H9 (cell line): ENCODE data around the gene BTBD1. TPM values are rescaled to one million over a fixed set of nuclear protein-coding genes. Genes with fewer than 3 reads are reported as not detected.

Source experiments
- DNase-seq: peaks from one replicate; pipeline ENCODE4 v3.0.0-alpha.2; 2017
- H2AFZ ChIP-seq: one replicate; pipeline ENCODE4 v1.6.1; 2013; ENCODE audit warnings: mild to moderate bottlenecking, low read length, control low read depth, moderate library complexity
- H2AK5ac ChIP-seq: 2 replicates; pipeline ENCODE4 v1.6.1; 2013; ENCODE audit warnings: low read length, control low read depth, mixed read lengths; ENCODE audit not compliant: insufficient read length
- H2BK120ac ChIP-seq: one replicate; pipeline ENCODE4 v1.6.1; 2013; ENCODE audit warnings: low read depth, mild to moderate bottlenecking, low read length, control low read depth, inconsistent platforms; ENCODE audit not compliant: poor library complexity, severe bottlenecking
- H2BK12ac ChIP-seq: 2 replicates; pipeline ENCODE4 v1.6.1; 2013; ENCODE audit warnings: low read length, control low read depth, mixed read lengths, low read depth; ENCODE audit not compliant: insufficient read length
- H2BK15ac ChIP-seq: 2 replicates; pipeline ENCODE4 v1.6.1; 2013; ENCODE audit warnings: low read depth, low read length, control low read depth
- H2BK20ac ChIP-seq: one replicate; pipeline ENCODE4 v1.6.1; 2013; ENCODE audit warnings: low read depth, mild to moderate bottlenecking, low read length, control low read depth, inconsistent platforms; ENCODE audit not compliant: poor library complexity, severe bottlenecking
- H2BK5ac ChIP-seq: 2 replicates; pipeline ENCODE4 v1.6.1; 2013; ENCODE audit warnings: low read length, control low read depth, mixed read lengths; ENCODE audit not compliant: insufficient read length
- H3K14ac ChIP-seq: 2 replicates; pipeline ENCODE4 v1.6.1; 2013; ENCODE audit warnings: low read length, control low read depth; ENCODE audit not compliant: insufficient read depth
- H3K18ac ChIP-seq: 2 replicates; pipeline ENCODE4 v1.6.1; 2013; ENCODE audit warnings: low read depth, mild to moderate bottlenecking, mixed read lengths, low read length, control low read depth; ENCODE audit not compliant: insufficient read length
- H3K23ac ChIP-seq: 2 replicates; pipeline ENCODE4 v1.6.1; 2013; ENCODE audit warnings: low read length, control low read depth, mixed read lengths, low read depth; ENCODE audit not compliant: insufficient read length
- H3K23me2 ChIP-seq: 2 replicates; pipeline ENCODE4 v1.6.1; 2013; ENCODE audit warnings: low read depth, mild to moderate bottlenecking, mixed read lengths, low read length, control low read depth; ENCODE audit not compliant: insufficient read length, poor library complexity, severe bottlenecking
- H3K27ac ChIP-seq: 2 replicates; pipeline ENCODE4 v1.5.1; 2013; ENCODE audit warnings: low read length, control low read depth, mixed read lengths, low read depth; ENCODE audit not compliant: insufficient read length
- H3K27me3 ChIP-seq: 2 replicates; pipeline ENCODE4 v1.6.1; 2013; ENCODE audit warnings: low read length, control low read depth, inconsistent platforms; ENCODE audit not compliant: insufficient read depth
- H3K4ac ChIP-seq: 2 replicates; pipeline ENCODE4 v1.6.1; 2013; ENCODE audit warnings: low read depth, mild to moderate bottlenecking, control low read depth, inconsistent platforms, low read length, moderate library complexity
- H3K4me1 ChIP-seq: 2 replicates; pipeline ENCODE4 v1.6.1; 2013; ENCODE audit warnings: low read length, control low read depth, inconsistent platforms; ENCODE audit not compliant: insufficient read depth
- H3K4me2 ChIP-seq: 2 replicates; pipeline ENCODE4 v1.6.1; 2013; ENCODE audit warnings: low read length, control low read depth, mixed read lengths; ENCODE audit not compliant: insufficient read length, insufficient read depth
- H3K56ac ChIP-seq: 2 replicates; pipeline ENCODE4 v1.6.1; 2013; ENCODE audit warnings: low read depth, mild to moderate bottlenecking, mixed read lengths, low read length, control low read depth; ENCODE audit not compliant: insufficient read length
- H3K79me1 ChIP-seq: 2 replicates; pipeline ENCODE4 v1.6.1; 2013; ENCODE audit warnings: low read depth, mild to moderate bottlenecking, moderate library complexity, low read length, control low read depth, inconsistent platforms; ENCODE audit not compliant: insufficient read depth, poor library complexity, severe bottlenecking
- H3K79me2 ChIP-seq: 2 replicates; pipeline ENCODE4 v1.6.1; 2013; ENCODE audit warnings: low read length, control low read depth, inconsistent platforms; ENCODE audit not compliant: insufficient read depth
- H3K9ac ChIP-seq: 2 replicates; pipeline ENCODE4 v1.6.1; 2013; ENCODE audit warnings: low read length, control low read depth, mixed read lengths; ENCODE audit not compliant: insufficient read length; ENCODE audit errors: extremely low read depth
- H3K9me3 ChIP-seq: one replicate; pipeline ENCODE4 v1.6.1; 2013; ENCODE audit warnings: low read depth, low read length, inconsistent platforms; ENCODE audit not compliant: control insufficient read depth
- H3T11ph ChIP-seq: one replicate; pipeline ENCODE4 v1.6.1; 2013; ENCODE audit warnings: mild to moderate bottlenecking, low read length, control low read depth, inconsistent platforms
- H4K20me1 ChIP-seq: one replicate; pipeline ENCODE4 v1.6.1; 2013; ENCODE audit not compliant: control insufficient read depth, insufficient read length, insufficient read depth
- H4K5ac ChIP-seq: 2 replicates; pipeline ENCODE4 v1.6.1; 2013; ENCODE audit warnings: low read depth, mild to moderate bottlenecking, mixed read lengths, low read length, control low read depth; ENCODE audit not compliant: insufficient read length
- H4K8ac ChIP-seq: replicated peaks from 2 replicates; pipeline ENCODE4 v1.6.1; 2013; ENCODE audit warnings: low read length, control low read depth, mixed read lengths, low read depth; ENCODE audit not compliant: insufficient read length
- H4K91ac ChIP-seq: 2 replicates; pipeline ENCODE4 v1.6.1; 2013; ENCODE audit warnings: low read depth, mild to moderate bottlenecking, moderate library complexity, mixed read lengths, low read length, control low read depth; ENCODE audit not compliant: insufficient read length
- H3K27ac Mint-ChIP-seq, 3 experiments: 2 replicates in 2 of 3; 3 replicates in 1 of 3; pipeline ENCODE4 v1.8.0; 2020 to 2021; ENCODE audit warnings: mixed read lengths in 3 of 3, mild to moderate bottlenecking in 1 of 3, moderate library complexity in 1 of 3
- H3K27me3 Mint-ChIP-seq: 2 replicates; pipeline ENCODE4 v1.8.0; 2021; ENCODE audit warnings: low read depth, mild to moderate bottlenecking, moderate library complexity, mixed read lengths
- H3K36me3 Mint-ChIP-seq, 3 experiments: 2 replicates in 2 of 3; 3 replicates in 1 of 3; pipeline ENCODE4 v1.8.0; 2020 to 2021; ENCODE audit warnings: low read depth in 3 of 3, mixed read lengths in 3 of 3; ENCODE audit not compliant: insufficient read depth in 1 of 3
- H3K4me1 Mint-ChIP-seq, 2 experiments: 2 replicates each; pipeline ENCODE4 v1.8.0; 2020; ENCODE audit warnings: mixed read lengths in 2 of 2
- H3K4me3 Mint-ChIP-seq, 2 experiments: 2 replicates in 1 of 2; 3 replicates in 1 of 2; pipeline ENCODE4 v1.8.0; 2020 to 2021; ENCODE audit warnings: mild to moderate bottlenecking in 2 of 2, mixed read lengths in 2 of 2, moderate library complexity in 1 of 2
- H3K9me3 Mint-ChIP-seq, 2 experiments: 2 replicates in 1 of 2; 3 replicates in 1 of 2; pipeline ENCODE4 v1.8.0; 2020; ENCODE audit warnings: mild to moderate bottlenecking in 2 of 2, mixed read lengths in 2 of 2, moderate library complexity in 1 of 2
- CTCF ChIP-seq: fragments of 200-600 bp; sonication (generic); conservative IDR thresholded peaks from 3 replicates; pipeline ENCODE4 v1.8.0; 2021; ENCODE audit warnings: antibody characterized with exemption, mild to moderate bottlenecking
- WGBS: extraction: QIAGEN DNeasy Blood & Tissue Kit; methylation state at CpG from one replicate; pipeline ENCODE4 v1.1.7; 2013; ENCODE audit warnings: missing lambda C conversion rate, low lambda C conversion rate, mixed read lengths; ENCODE audit not compliant: insufficient read length; ENCODE audit errors: extremely low coverage; 5-methylcytosine and 5-hydroxymethylcytosine counted together
- total RNA-seq: library from RNA; stranded (reverse); gene quantifications from 2 replicates; pipeline ENCODE4 v1.2.1, GENCODE V29; 2021

BTBD1 gene
- total RNA-seq, 1 experiment from 2014 or later = 43.3 TPM

- Mint-ChIP-seq H3K9me3 (peaks cover 5 to 10% of the 10 kb centered on the region in 2 experiments; a peak in 3 of 5 replicates), H3K27ac (peak within 1 kb of the TSS; percentile 72 to 92 (median 90)), H3K4me3 (peak within 1 kb of the TSS; percentile 93 to 100), H3K36me3 (peaks cover 16 to 33% (median 25%) of the 10 kb centered on the region in 3 experiments), H3K4me1 (peaks cover 30 to 35% of the 10 kb centered on the region in 2 experiments), H3K27me3 (peaks cover 3% of the 10 kb centered on the region; the same call in 1 of the 2 replicates)
- H2BK15ac ChIP-seq = no peak within 1 kb of the TSS
- no peak within 1 kb of the TSS for H4K91ac ChIP-seq
- H3K18ac ChIP-seq = peak within 1 kb of the TSS; percentile 88
- no peaks in the 10 kb centered on the region for H3K79me1 ChIP-seq
- peak within 1 kb of the TSS; percentile 4 for H2AK5ac ChIP-seq
- H3T11ph ChIP-seq = no peak within 1 kb of the TSS
- peak; percentile 61; the same call in 2 of the 3 replicates for TF ChIP-seq CTCF
- H3K4ac ChIP-seq = no peak within 1 kb of the TSS
- peak within 1 kb of the TSS; percentile 57 for H3K4me2 ChIP-seq
- no CpG with 5 or more reads among the region's 64 CpGs for WGBS
- no peak within 1 kb of the TSS for H3K27ac ChIP-seq
- no peak within 1 kb of the TSS for H3K23ac ChIP-seq
- H3K4me1 ChIP-seq = no peaks in the 10 kb centered on the region
- H3K27me3 ChIP-seq = no peaks in the 10 kb centered on the region
- peak within 1 kb of the TSS; percentile 31 for H4K5ac ChIP-seq
- no peak within 1 kb of the TSS for H2BK12ac ChIP-seq
- H3K9ac ChIP-seq = peak within 1 kb of the TSS; percentile 56
- no peak within 1 kb of the TSS for H2BK5ac ChIP-seq
- H3K56ac ChIP-seq = no peak within 1 kb of the TSS
- H3K79me2 ChIP-seq = no peaks in the 10 kb centered on the region; the same call in 1 of the 2 replicates
- no peak within 1 kb of the TSS for H2BK120ac ChIP-seq
- peaks cover 5% of the 10 kb centered on the region for H3K23me2 ChIP-seq
- no peaks in the 10 kb centered on the region for H4K20me1 ChIP-seq
- no peaks in the 10 kb centered on the region for H3K9me3 ChIP-seq
- peak; percentile 94 for DNase-seq
- peak within 1 kb of the TSS; percentile 78 for H3K14ac ChIP-seq
- H4K8ac ChIP-seq = no peak within 1 kb of the TSS
- H2BK20ac ChIP-seq = no peak within 1 kb of the TSS
- no peak within 1 kb of the TSS for H2AFZ ChIP-seq
These were observed 55.6 kb downstream of the BTBD1 start, which contains the start of gene C15orf40 for GRCh38 chr15:83011271-83012075. Gene C15orf40, minus strand, starts transcription at chr15:83011639. Its CDS starts 32 bp downstream, at chr15:83011607.
